Large intestine (tissue), 3 donors: ENCODE data around the gene FYB2. TPM values are rescaled to one million over a fixed set of nuclear protein-coding genes. Genes with fewer than 3 reads are reported as not detected.
A peak's percentile ranks its signal among the peaks of the same experiment; 100 is the strongest.
"Not testable (repeated sequence)": the region's sequence is repeated elsewhere in the genome, so short reads cannot be mapped to it uniquely, and the experiment has no call there.

Experiments
- DNase-seq, 2 donors: peaks; one replicate each; pipeline versions ENCODE4 v3.0.0 to v3.0.0-alpha.2; 2013
- H3K27ac ChIP-seq: one replicate; pipeline ENCODE4 v1.5.1; 2013; ENCODE audit warnings: low read length
- H3K27me3 ChIP-seq: 2 replicates; pipeline ENCODE4 v1.6.1; 2013; ENCODE audit warnings: low read length; ENCODE audit not compliant: control insufficient read depth, insufficient read depth
- H3K36me3 ChIP-seq: 2 replicates; pipeline ENCODE4 v1.6.1; 2013; ENCODE audit warnings: low read length; ENCODE audit not compliant: control insufficient read depth, insufficient read depth
- H3K4me1 ChIP-seq: one replicate; pipeline ENCODE4 v1.6.1; 2013; ENCODE audit warnings: low read length; ENCODE audit not compliant: control insufficient read depth, insufficient read depth
- H3K4me3 ChIP-seq: one replicate; pipeline ENCODE4 v1.5.1; 2013; ENCODE audit warnings: low read length
- H3K9me3 ChIP-seq: one replicate; pipeline ENCODE4 v1.6.1; 2013; ENCODE audit warnings: mild to moderate bottlenecking, low read depth, low read length, moderate library complexity; ENCODE audit not compliant: control insufficient read depth
- WGBS: methylation state at CpG from one replicate; pipeline ENCODE4 v1.1.5; 2013; ENCODE audit warnings: low lambda C conversion rate; ENCODE audit not compliant: insufficient coverage; 5-methylcytosine and 5-hydroxymethylcytosine counted together
- polyA plus RNA-seq: library from polyadenylated mRNA; unstranded; fragments of 120-200 nt; gene quantifications from one replicate; pipeline ENCODE4 v1.2.1, GENCODE V29; 2013

FYB2 gene
- polyA plus RNA-seq, 1 donor: 10.8 TPM

DNA sequence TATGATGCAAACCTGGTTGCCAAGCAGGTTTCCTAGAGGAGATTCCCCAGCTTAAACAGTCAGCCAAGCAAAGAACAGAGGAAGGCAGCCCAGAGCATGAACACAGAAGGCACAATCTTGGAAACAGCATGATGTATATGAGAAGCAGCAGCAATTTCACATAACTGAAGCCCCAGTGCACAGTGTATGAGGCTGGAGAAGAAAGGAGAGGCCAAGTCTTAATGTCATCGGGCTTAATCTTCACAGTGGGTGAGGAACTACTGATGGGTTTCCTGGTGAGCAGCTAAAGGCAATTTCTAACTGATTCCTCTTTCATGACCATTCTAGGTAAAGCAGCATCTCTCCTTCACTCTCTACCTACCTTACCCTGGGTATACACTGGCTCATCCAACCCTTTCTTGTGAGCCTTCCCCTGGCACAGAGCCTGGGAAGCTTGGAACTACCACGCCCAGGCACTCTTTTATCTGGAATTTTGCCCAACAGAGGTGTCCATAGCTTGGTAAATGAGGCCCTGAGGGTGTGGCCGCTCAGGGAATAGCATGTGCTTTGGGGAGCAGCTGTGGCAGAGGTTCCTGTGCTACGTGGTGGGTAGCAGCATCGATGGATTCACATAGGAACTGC lies 22.0 kb downstream of the FYB2 start:
- no peaks in the 10 kb centered on the region for H3K36me3 ChIP-seq
- no peaks in the 10 kb centered on the region for H3K27me3 ChIP-seq
- no peak overlapping the region for H3K27ac ChIP-seq
- DNase-seq: no peak
- WGBS: no CpG with 5 or more reads among the region's 5 CpGs
- H3K4me1 ChIP-seq: no peaks in the 10 kb centered on the region
- no peak overlapping the region for H3K4me3 ChIP-seq
- H3K9me3 ChIP-seq: no peaks in the 10 kb centered on the region

DNA sequence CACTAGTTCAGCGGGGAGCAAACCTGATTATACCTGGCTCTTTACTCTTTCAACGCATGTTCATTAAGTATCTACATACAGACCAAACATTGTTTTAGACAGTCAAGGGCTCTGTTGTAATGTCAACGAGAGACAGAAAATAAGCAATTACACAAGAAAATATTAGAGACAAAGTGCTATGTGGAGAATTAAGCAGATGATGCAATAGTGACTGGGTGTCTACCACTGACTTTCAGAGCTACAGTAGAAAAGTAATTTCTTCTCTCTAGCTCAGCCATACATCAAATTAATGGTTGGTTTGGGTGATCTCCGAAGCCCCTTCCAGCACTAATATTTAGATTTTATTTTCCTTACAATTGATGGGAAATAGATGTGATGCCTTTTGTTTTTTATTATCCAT lies 23.3 kb downstream of the FYB2 start:
- no peak for DNase-seq
- 67% methylated on average over 1 of the region's 4 CpGs for WGBS
- Histone ChIP-seq H3K27ac (no peak overlapping the region), H3K4me1 (no peaks in the 10 kb centered on the region), H3K36me3 (no peaks in the 10 kb centered on the region), H3K4me3 (no peak overlapping the region), H3K9me3 (no peaks in the 10 kb centered on the region), H3K27me3 (no peaks in the 10 kb centered on the region)

DNA sequence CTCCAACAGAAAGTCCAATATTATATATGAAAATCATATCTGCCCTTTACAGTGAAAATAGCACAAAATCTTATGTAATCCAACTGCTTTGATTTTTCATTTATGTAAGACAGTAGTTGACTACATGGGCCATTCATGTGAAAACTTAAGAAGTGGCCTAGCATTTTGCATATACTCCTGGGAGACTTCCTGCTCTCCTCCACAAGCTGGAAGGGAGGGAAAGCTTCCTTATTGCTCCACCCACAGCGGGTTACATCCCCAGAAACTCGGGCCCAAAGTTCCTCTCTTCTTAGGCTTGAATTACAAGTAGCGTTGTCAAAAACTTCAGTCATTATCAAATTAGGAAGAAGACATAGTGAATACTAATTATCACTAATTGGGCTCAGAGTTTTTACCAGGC lies 29.2 kb downstream of the FYB2 start:
- H3K4me3 ChIP-seq: no peak overlapping the region
- H3K4me1 ChIP-seq: no peaks in the 10 kb centered on the region
- no peak for DNase-seq
- 100% methylated on average over 1 of the region's 3 CpGs for WGBS
- H3K27me3 ChIP-seq: no peaks in the 10 kb centered on the region
- H3K36me3 ChIP-seq: no peaks in the 10 kb centered on the region
- no peak overlapping the region for H3K27ac ChIP-seq
- H3K9me3 ChIP-seq: no peaks in the 10 kb centered on the region

DNA sequence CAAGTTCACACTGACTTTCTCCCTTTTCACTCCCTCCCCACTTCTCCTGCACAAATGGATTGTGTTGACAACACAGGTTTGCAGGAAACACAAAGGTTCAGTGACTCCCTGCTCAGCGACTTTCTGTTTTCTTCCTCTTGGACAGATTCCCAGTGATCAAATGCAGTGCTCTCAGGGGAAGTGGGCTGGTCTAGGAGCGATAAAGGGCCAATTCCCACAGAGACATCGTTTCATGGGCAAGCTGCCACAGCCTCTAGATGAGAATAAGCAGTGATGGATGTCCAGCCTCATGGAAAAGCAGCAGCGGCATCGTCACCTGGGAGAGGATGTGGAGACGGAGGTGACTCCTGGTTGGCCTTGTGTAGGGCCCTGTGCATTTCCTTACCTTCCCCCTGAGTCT lies 30.6 kb downstream of the FYB2 start:
- no peaks in the 10 kb centered on the region for H3K36me3 ChIP-seq
- no peaks in the 10 kb centered on the region for H3K27me3 ChIP-seq
- no peak overlapping the region for H3K4me3 ChIP-seq
- DNase-seq: peak in 1 of 2 donors; percentile 9
- H3K4me1 ChIP-seq: no peaks in the 10 kb centered on the region
- H3K27ac ChIP-seq: no peak overlapping the region
- 67% methylated on average over 1 of the region's 6 CpGs for WGBS
- H3K9me3 ChIP-seq: no peaks in the 10 kb centered on the region

DNA sequence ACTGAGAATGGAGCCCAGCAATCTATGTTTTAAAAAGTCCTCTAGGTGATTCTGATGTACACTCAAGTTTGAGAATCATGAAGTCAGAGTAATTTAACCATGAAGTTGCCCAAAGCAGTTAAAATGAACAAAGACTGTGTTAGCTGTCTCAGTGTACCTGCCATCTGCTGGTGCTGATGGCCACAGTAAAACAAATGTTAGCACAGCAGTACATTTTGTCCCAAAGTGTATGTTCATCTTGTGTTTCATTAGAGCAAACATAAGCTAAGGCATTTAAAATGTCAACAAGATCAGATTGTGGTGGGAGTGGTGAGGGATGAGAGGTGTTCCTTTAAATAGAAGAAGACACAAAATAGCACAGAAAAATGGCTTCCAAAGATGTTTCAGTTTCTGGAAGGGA lies 31.1 kb downstream of the FYB2 start:
- Histone ChIP-seq H3K9me3 (no peaks in the 10 kb centered on the region), H3K4me1 (no peaks in the 10 kb centered on the region), H3K27ac (no peak overlapping the region), H3K27me3 (no peaks in the 10 kb centered on the region), H3K36me3 (no peaks in the 10 kb centered on the region), H3K4me3 (no peak overlapping the region)
- no peak for DNase-seq

DNA sequence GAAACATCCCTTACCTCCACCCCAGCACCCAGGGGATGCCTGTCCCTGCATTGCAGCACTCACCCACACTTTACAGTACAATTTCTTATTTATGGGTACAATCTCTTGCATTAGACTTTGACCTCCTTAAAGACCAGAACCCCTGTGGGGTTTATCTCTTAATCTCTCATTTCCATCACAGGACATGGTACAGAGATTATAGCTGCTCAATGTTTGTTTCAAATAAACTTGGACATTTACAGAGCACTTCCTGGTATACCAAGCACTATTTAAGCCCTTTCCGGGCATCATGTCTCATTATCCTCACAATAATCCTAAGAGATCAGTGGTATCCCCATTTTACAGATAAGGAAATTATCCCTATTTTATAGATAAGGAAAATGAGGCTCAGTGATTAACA lies 31.9 kb downstream of the FYB2 start:
- Histone ChIP-seq H3K4me1 (no peaks in the 10 kb centered on the region), H3K9me3 (no peaks in the 10 kb centered on the region), H3K36me3 (no peaks in the 10 kb centered on the region), H3K4me3 (no peak overlapping the region), H3K27ac (no peak overlapping the region), H3K27me3 (no peaks in the 10 kb centered on the region)
- no CpG with 5 or more reads among the region's 1 CpG for WGBS
- DNase-seq: no peak

DNA sequence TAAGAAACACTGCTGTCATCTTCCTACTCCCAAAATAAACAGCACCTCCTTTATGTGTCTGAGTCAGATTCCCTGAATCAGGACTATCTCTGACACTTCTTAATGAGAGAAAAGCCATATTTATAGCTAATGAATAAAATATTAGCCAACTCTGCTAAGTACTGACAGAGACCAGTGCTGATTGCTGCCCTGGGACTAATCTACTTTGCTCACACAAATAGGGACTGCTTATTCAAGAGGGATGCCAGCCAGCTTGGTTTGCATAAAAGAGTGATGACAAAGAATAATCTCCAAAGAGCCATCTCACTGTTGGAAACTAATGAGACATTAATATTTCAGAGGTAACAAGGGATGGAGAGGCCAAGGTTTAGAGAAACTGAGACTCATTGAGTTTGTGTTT lies 36.4 kb downstream of the FYB2 start:
- H3K27ac ChIP-seq: no peak overlapping the region
- DNase-seq: no peak
- H3K27me3 ChIP-seq: no peaks in the 10 kb centered on the region
- no peaks in the 10 kb centered on the region for H3K4me1 ChIP-seq
- no peak overlapping the region for H3K4me3 ChIP-seq
- no peaks in the 10 kb centered on the region for H3K9me3 ChIP-seq
- no peaks in the 10 kb centered on the region for H3K36me3 ChIP-seq

DNA sequence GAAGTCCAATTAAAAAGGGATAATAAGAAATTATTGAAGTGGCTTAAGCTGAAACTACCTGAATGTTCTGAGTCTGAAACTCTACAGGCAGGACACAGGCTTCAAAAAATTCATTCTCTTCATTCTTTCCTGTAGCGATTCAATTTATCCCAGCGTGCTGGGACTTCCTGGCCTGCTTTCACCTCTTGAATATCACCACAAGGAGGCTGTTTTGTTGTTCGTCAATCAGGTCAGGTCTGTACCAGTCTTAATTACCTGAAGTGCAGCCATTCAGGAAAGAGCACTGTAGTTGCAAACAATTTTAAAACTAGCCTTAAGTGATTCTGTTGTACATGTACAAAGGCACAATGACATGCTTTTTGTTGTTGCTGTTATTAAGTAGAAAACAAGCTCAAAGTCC lies 38.4 kb downstream of the FYB2 start:
- Histone ChIP-seq H3K4me1 (no peaks in the 10 kb centered on the region), H3K4me3 (no peak overlapping the region), H3K36me3 (no peaks in the 10 kb centered on the region), H3K27ac (no peak overlapping the region), H3K9me3 (no peaks in the 10 kb centered on the region), H3K27me3 (no peaks in the 10 kb centered on the region)
- DNase-seq: peak in 1 of 2 donors; percentile 9
- no CpG with 5 or more reads among the region's 3 CpGs for WGBS

DNA sequence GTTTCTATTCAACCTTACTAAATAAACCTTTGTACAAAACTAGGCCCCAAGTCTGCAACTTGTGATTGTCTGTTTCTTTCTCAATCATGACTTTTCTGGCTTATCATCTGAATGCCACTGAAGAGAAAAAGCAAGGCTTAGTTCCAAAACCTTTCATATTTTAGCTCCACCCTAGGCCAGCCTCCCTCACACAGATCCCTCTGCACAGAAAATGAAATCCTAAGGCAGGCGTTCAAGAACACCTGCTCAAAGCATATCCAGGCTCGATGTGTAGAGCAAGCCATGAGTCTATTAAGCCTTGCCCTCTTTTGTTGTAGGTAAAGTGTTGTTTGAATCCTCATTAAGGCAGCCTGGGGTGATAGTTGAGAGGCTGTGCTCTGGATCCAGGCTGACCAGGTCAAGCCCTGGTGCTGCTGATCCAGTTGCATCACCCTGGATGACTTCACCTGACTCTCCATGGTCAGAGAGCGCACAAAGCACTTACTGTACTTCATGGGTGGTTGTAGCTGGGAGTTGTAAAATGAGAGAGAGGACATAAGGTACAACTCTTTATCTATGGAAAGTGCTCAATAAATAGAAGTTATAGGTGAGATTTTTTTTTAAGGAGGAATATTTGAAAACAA lies 39.0 kb downstream of the FYB2 start:
- Histone ChIP-seq H3K27me3 (no peaks in the 10 kb centered on the region), H3K9me3 (no peaks in the 10 kb centered on the region), H3K27ac (peak overlapping the region; percentile 9), H3K4me1 (no peaks in the 10 kb centered on the region), H3K4me3 (no peak overlapping the region), H3K36me3 (no peaks in the 10 kb centered on the region)
- no CpG with 5 or more reads among the region's 3 CpGs for WGBS
- peak; percentile 40 to 62 for DNase-seq

DNA sequence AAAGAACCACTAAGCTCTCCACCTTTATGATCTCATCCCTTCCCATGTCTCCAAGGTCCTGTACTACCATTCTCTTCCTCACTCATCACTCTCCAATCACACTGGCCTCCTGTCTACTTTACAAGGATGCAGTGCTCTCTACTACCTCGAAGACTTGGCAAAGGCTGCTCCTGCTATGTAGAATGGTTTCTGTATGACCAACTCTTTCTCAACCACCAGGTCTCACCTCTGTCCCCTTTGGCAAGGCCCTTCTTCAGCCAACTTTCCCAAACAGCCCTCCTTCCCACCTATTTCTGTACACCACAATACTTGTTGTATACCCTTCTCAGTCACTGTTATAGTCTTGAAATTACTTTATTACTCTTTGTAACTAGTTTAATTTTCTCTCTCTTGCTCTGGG lies 41.2 kb downstream of the FYB2 start:
- Histone ChIP-seq H3K9me3 (no peaks in the 10 kb centered on the region), H3K4me1 (no peaks in the 10 kb centered on the region)
- WGBS: no CpG with 5 or more reads among the region's 1 CpG

DNA sequence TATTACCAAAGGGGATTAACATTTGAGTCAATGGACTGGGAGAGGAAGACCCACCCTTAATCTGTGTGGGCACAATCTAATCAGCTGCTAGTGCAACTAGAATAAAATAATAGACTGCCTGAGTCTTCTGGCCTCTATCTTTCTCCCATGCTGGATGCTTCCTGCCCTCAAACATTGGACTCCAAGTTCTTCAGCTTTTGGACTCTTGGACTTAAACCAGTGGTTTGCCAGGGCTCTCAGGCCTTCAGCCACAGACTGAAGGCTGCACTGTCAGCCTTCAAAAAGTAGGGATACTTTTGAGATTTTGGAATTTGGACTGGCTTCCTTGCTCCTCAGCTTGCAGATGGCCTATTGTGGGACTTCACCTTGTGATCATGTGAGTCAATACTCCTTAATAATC lies 44.5 kb downstream of the FYB2 start:
- not testable (repeated sequence) for DNase-seq

More for the DNA sequence above, 41.2 kb downstream of the FYB2 start:
- H3K27me3 ChIP-seq: no peaks in the 10 kb centered on the region
- no peak overlapping the region for H3K4me3 ChIP-seq
- H3K36me3 ChIP-seq: no peaks in the 10 kb centered on the region
- H3K27ac ChIP-seq: no peak overlapping the region
- no peak for DNase-seq

More for the DNA sequence above, 44.5 kb downstream of the FYB2 start:
- not testable (repeated sequence) for H3K27ac ChIP-seq, H3K4me1 ChIP-seq, H3K36me3 ChIP-seq, H3K4me3 ChIP-seq, H3K9me3 ChIP-seq, H3K27me3 ChIP-seq
